ENCODE data around the gene NDRG2.
"Not testable (repeated sequence)": the region's sequence is repeated elsewhere in the genome, so short reads cannot be mapped to it uniquely, and the experiment has no call there.

The NDRG2 gene

GRCh38 chr14:21011136-21011535, 13.7 kb downstream of the NDRG2 start:
- peak; percentile 58 for DNase-seq (ENCODE audit: low spot score)
- no peak for TF ChIP-seq CTCF (IDR thresholded peaks at IDR 0.05)
- Histone ChIP-seq H3K4me3 (no peak overlapping the region), H3K27ac (no peak overlapping the region)

GRCh38 chr14:21009721-21010120, 15.1 kb downstream of the NDRG2 start:
- H3K27ac ChIP-seq; DNase-seq (ENCODE audit: low spot score); H3K4me3 ChIP-seq: not testable (repeated sequence)

- TF ChIP-seq CTCF (IDR thresholded peaks at IDR 0.05) = no peak
- no peak overlapping the region for H3K27ac ChIP-seq
- H3K4me3 ChIP-seq = peak overlapping the region; percentile 29
- no peak for DNase-seq (ENCODE audit: low spot score)
Measured at GRCh38 chr14:21003788-21004346, 21.0 kb downstream of the NDRG2 start.

GRCh38 chr14:21001218-21001617, 23.6 kb downstream of the NDRG2 start:
- DNase-seq (ENCODE audit: low spot score) = no peak
- H3K27ac ChIP-seq = no peak overlapping the region
- H3K4me3 ChIP-seq = no peak overlapping the region
- TF ChIP-seq CTCF (IDR thresholded peaks at IDR 0.05) = no peak

GRCh38 chr14:20999591-20999990, 25.3 kb downstream of the NDRG2 start:
- no peak for DNase-seq (ENCODE audit: low spot score)
- Histone ChIP-seq H3K27ac (no peak overlapping the region), H3K4me3 (no peak overlapping the region)
- no peak for TF ChIP-seq CTCF (IDR thresholded peaks at IDR 0.05)

- Histone ChIP-seq H3K27ac (peak within 1 kb of the TSS in 1 of 2 donors; percentile 60), H3K4me3 (no peak within 1 kb of the TSS)
- DNase-seq (ENCODE audit: low spot score) = no peak
- no peak for TF ChIP-seq CTCF (IDR thresholded peaks at IDR 0.05)
Measured at GRCh38 chr14:20998674-20999366, 26.0 kb downstream of the NDRG2 start, which contains the start of gene SLC39A2. TSS of gene SLC39A2 (plus strand) at chr14:20999293. CDS start at chr14:20999447, 154 bp downstream.

- no peak for DNase-seq (ENCODE audit: low spot score)
- Histone ChIP-seq H3K4me3 (no peak overlapping the region), H3K27ac (no peak overlapping the region)
- TF ChIP-seq CTCF (IDR thresholded peaks at IDR 0.05) = no peak
Measured at GRCh38 chr14:20998139-20998538, 26.7 kb downstream of the NDRG2 start.

Measured in coronary artery (tissue), 2 donors.